Measurements from ENCODE around the gene GDPGP1.

GDPGP1 gene

GRCh38 chr15:90205050-90205848 is 28.8 kb upstream of the GDPGP1 start:
- DNase-seq (ENCODE audit: low read depth): no peak

GRCh38 chr15:90205886-90206285 is 28.1 kb upstream of the GDPGP1 start:
- no peak for DNase-seq (ENCODE audit: low read depth)

- DNase-seq (ENCODE audit: low read depth): no peak
These were observed 26.8 kb upstream of the GDPGP1 start for GRCh38 chr15:90207252-90207651.

GRCh38 chr15:90208356-90208755 is 25.7 kb upstream of the GDPGP1 start:
- DNase-seq (ENCODE audit: low read depth): no peak

- DNase-seq (ENCODE audit: low read depth): no peak
These were observed 24.4 kb upstream of the GDPGP1 start for GRCh38 chr15:90209591-90209990.

- DNase-seq (ENCODE audit: low read depth): no peak
These were observed 23.4 kb upstream of the GDPGP1 start for GRCh38 chr15:90210593-90210992.

- no peak for DNase-seq (ENCODE audit: low read depth)
These were observed 23.0 kb upstream of the GDPGP1 start for GRCh38 chr15:90211009-90211408.

GRCh38 chr15:90211440-90212143 is 22.4 kb upstream of the GDPGP1 start:
- no peak for DNase-seq (ENCODE audit: low read depth)

GRCh38 chr15:90212221-90213098 is 21.5 kb upstream of the GDPGP1 start:
- DNase-seq (ENCODE audit: low read depth): no peak

GRCh38 chr15:90213122-90213817 is 20.7 kb upstream of the GDPGP1 start:
- no peak for DNase-seq (ENCODE audit: low read depth)

- no peak for DNase-seq (ENCODE audit: low read depth)
These were observed 20.2 kb upstream of the GDPGP1 start for GRCh38 chr15:90213818-90214204.

- no peak for DNase-seq (ENCODE audit: low read depth)
These were observed 19.3 kb upstream of the GDPGP1 start for GRCh38 chr15:90214553-90215196.

- no peak for DNase-seq (ENCODE audit: low read depth)
These were observed 16.2 kb upstream of the GDPGP1 start for GRCh38 chr15:90217671-90218394.

- DNase-seq (ENCODE audit: low read depth): no peak
These were observed 14.4 kb upstream of the GDPGP1 start for GRCh38 chr15:90219421-90220141.

GRCh38 chr15:90221246-90221900 is 12.6 kb upstream of the GDPGP1 start:
- DNase-seq (ENCODE audit: low read depth): peak; percentile 60

GRCh38 chr15:90222547-90222946 is 11.5 kb upstream of the GDPGP1 start:
- no peak for DNase-seq (ENCODE audit: low read depth)

- no peak for DNase-seq (ENCODE audit: low read depth)
These were observed 10.4 kb upstream of the GDPGP1 start for GRCh38 chr15:90223441-90224165.

- no peak for DNase-seq (ENCODE audit: low read depth)
These were observed 9.0 kb upstream of the GDPGP1 start for GRCh38 chr15:90225047-90225446.
